ENCODE results near the gene THSD7B. TPM values are rescaled to one million over a fixed set of nuclear protein-coding genes. Genes with fewer than 3 reads are reported as not detected.
A peak's percentile ranks its signal among the peaks of the same experiment; 100 is the strongest.

The THSD7B gene
- total and polyA plus RNA-seq, 2 of the 8 experiments (the other 6 are each of a cell fraction or from before 2014, with no cell fraction given) = 0.60 to 2.9 TPM

GRCh38 chr2:136770384-136770783, 5.0 kb downstream of the THSD7B start:
- H3K27me3 ChIP-seq (replicated peaks in 1 of 4; ENCODE audit: control insufficient read depth in 3 of 4, extremely low read depth in 1 of 4, insufficient read depth in 3 of 4, low read length in 3 of 4) = peaks cover 8 to 23% (median 21%) of the 10 kb centered on the region in 4 experiments

More at GRCh38 chr2:136770384-136770783, 5.0 kb downstream of the THSD7B start:
- H3K4me1 ChIP-seq (replicated peaks in 1 of 4; ENCODE audit: control insufficient read depth in 3 of 4, insufficient read depth in 4 of 4, low read length in 3 of 4) = peaks cover 0 to 7% (median 4%) of the 10 kb centered on the region in 4 experiments; a peak in 2 of 7 replicates
- H3K4ac ChIP-seq (replicated peaks; ENCODE audit: insufficient read length, low read depth, low read length) = no peak overlapping the region
- H3K23me2 ChIP-seq (ENCODE audit: low read depth, low read length) = peaks cover 10% of the 10 kb centered on the region; the same call in 1 of the 2 replicates
- no peak for FAIRE-seq
- ChIA-PET POLR2A (ENCODE audit: partially characterized antibody) (no interaction called here), CTCF (ENCODE audit: partially characterized antibody) (no interaction called here)
- DNase-seq (ENCODE audit: low read depth in 1 of 2, low spot score in 2 of 2) = no peak
- no peak overlapping the region for H4K5ac ChIP-seq (ENCODE audit: insufficient read length, low read depth, low read length)
- no peak overlapping the region for H3K27ac ChIP-seq (ENCODE audit: low read depth, low read length)
- H3K36me3 ChIP-seq (ENCODE audit: control insufficient read depth in 2 of 4, insufficient read depth in 4 of 4, low read length in 3 of 4) = no peaks in the 10 kb centered on the region
- no peak overlapping the region for H4K8ac ChIP-seq (ENCODE audit: extremely low read depth, insufficient read depth, low read length)
- no peak overlapping the region for H3K14ac ChIP-seq (ENCODE audit: insufficient read length)
- H3K9ac ChIP-seq (replicated peaks in 1 of 4; ENCODE audit: extremely low read depth in 1 of 4, low read depth in 3 of 4, low read length in 3 of 4) = no peak overlapping the region
- no peak overlapping the region for H3K4me3 ChIP-seq (ENCODE audit: extremely low read depth in 1 of 4, insufficient read depth in 2 of 4, low read depth in 3 of 4, low read length in 4 of 4)
- H2BK12ac ChIP-seq (ENCODE audit: low read depth, low read length) = no peak overlapping the region
- no peaks in the 10 kb centered on the region for H3K9me3 ChIP-seq (ENCODE audit: insufficient read depth in 2 of 2, low read depth in 1 of 2, low read length in 1 of 2)
- H3K79me2 ChIP-seq (ENCODE audit: control insufficient read depth in 1 of 2, insufficient read depth in 2 of 2, low read length in 2 of 2) = no peaks in the 10 kb centered on the region
- H3K79me1 ChIP-seq (ENCODE audit: low read depth, low read length) = no peaks in the 10 kb centered on the region
- no peak overlapping the region for H3K23ac ChIP-seq (ENCODE audit: insufficient read length)
- H2BK120ac ChIP-seq (replicated peaks; ENCODE audit: low read depth, low read length) = no peak overlapping the region
- TF ChIP-seq RAD21 (IDR thresholded peaks at IDR 0.05 in 1 of 2, conservative IDR thresholded peaks at IDR 0.05 in 1 of 2; ENCODE audit: low read depth in 2 of 2, low read length in 2 of 2) (peak; percentile 34 to 50), CTCF (IDR thresholded peaks at IDR 0.05; ENCODE audit: control extremely low read depth in 1 of 3, insufficient read depth in 1 of 3, low read depth in 1 of 3, low read length in 3 of 3) (peak in 2 of 3 experiments; percentile 9 to 17; a peak in 2 of 4 replicates), USF2 (IDR thresholded peaks at IDR 0.05; ENCODE audit: low read length) (no peak), E2F6 (IDR thresholded peaks at IDR 0.05) (no peak)
- WGBS, 2 experiments (ENCODE audit: extremely low coverage in 1 of 2, insufficient coverage in 1 of 2, insufficient read length in 1 of 2, insufficient replicate concordance in 2 of 2, low coverage in 1 of 2, low lambda C conversion rate in 2 of 2, missing lambda C conversion rate in 1 of 2) = 93% methylated on average over 1 of the region's 1 CpG; no CpG with 5 or more reads in 1 of the 2 experiments
- no peak overlapping the region for H3K56ac ChIP-seq (replicated peaks; ENCODE audit: insufficient read length, low read depth, low read length)
- H4K20me1 ChIP-seq (replicated peaks in 1 of 2; ENCODE audit: control insufficient read depth in 1 of 2, insufficient read depth in 2 of 2, low read length in 2 of 2) = peaks cover 0 to 2% of the 10 kb centered on the region in 2 experiments
- no peak overlapping the region for H4K91ac ChIP-seq (replicated peaks; ENCODE audit: insufficient read length, low read length)
- H3K4me2 ChIP-seq (ENCODE audit: insufficient read depth in 1 of 2, low read depth in 2 of 2, low read length in 2 of 2) = no peak overlapping the region
- no peak overlapping the region for H2AK5ac ChIP-seq (ENCODE audit: low read depth, low read length)
- no peak overlapping the region for H3K18ac ChIP-seq (ENCODE audit: extremely low read depth, low read length)
- H2BK20ac ChIP-seq (ENCODE audit: low read length) = no peak overlapping the region
- no peak overlapping the region for H2BK15ac ChIP-seq (ENCODE audit: low read length)
- H2AFZ ChIP-seq (ENCODE audit: low read length) = no peak overlapping the region
- no peak overlapping the region for H2BK5ac ChIP-seq (ENCODE audit: low read depth, low read length)
